Measurements from ENCODE around the gene SHANK2. TPM values are rescaled to one million over a fixed set of nuclear protein-coding genes. Genes with fewer than 3 reads are reported as not detected.

SHANK2 gene
- 0.71 and 0.81 TPM in 2 replicates for total RNA-seq (2021)
- percentile 12 among the genes with signal in this experiment for Bru-seq, nascent RNA
- BruChase-seq, experiment 1, labeled RNA remaining after a 2-hour chase, result percentile 11 among the genes with signal in this experiment
- BruChase-seq, experiment 2, labeled RNA remaining after a 6-hour chase, result percentile 15 among the genes with signal in this experiment
- long read RNA-seq, result 0 reads

DNA sequence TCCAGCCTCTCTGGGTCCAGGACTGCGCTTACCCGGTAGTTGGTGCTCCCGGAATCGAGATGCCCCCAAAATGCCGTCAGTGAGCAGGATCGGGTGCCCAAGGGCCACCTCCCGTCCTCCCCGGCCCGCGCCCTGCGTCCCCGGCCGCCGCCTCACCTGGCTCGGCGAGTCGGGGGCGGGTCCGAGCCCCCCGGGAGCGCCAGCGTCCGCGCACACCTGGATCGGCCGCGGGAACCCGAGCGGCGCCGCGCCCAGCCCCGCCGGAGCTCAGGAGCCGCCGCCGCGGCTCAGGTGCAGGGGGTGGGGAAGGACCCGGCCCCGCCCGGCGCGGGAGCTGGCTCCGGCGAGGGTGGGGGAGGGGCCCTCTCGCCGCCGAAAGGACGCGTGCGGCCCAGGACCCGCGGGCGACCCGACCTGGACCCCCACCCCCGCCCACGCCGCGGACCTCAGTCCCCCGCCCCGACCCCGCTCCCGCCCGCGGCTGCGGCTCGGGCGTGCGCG is at the start of gene SHANK2:
Gene SHANK2, minus strand, starts transcription at position 309 of the 501 bp plus-strand sequence. CDS start 105,251 bp downstream, outside the sequence.
- Histone ChIP-seq H3K27ac (ENCODE audit: low read depth, low read length, poor library complexity, severe bottlenecking) (no peak within 1 kb of the TSS), H3K9me3 (ENCODE audit: low read depth, low read length, poor library complexity, severe bottlenecking) (no peaks in the 10 kb centered on the region), H3K27me3 (replicated peaks; ENCODE audit: insufficient read depth, low read depth, low read length, poor library complexity) (peaks cover 67% of the 10 kb centered on the region), H3K36me3 (ENCODE audit: insufficient read depth, low read length, poor library complexity, severe bottlenecking) (no peaks in the 10 kb centered on the region), H3K4me3 (ENCODE audit: low read depth, low read length, poor library complexity, severe bottlenecking) (peak within 1 kb of the TSS; percentile 36), H3K4me1 (ENCODE audit: insufficient read depth, low read length, poor library complexity, severe bottlenecking) (peaks cover 3% of the 10 kb centered on the region)
- no TSS peak for BruUV-seq (replicated peaks)
- ChIA-PET POLR2A (ENCODE audit: low non-redundant PET) (no interaction called here), CTCF (interaction anchor here (0.6 kb wide), 1 partner anchor 546 kb away, joined by 4 read pairs; no protein-coding TSS in a partner anchor)
- DNase-seq (ENCODE audit: low spot score), result no peak
- intact Hi-C loops (cut with micrococcal nuclease; ENCODE audit: unreplicated experiment), result no loop called here
- TF ChIP-seq EZH2 (IDR thresholded peaks at IDR 0.05; ENCODE audit: borderline replicate concordance, low read depth, low read length, poor library complexity, severe bottlenecking), result peak; percentile 75
- TF ChIP-seq, protein P1, sequence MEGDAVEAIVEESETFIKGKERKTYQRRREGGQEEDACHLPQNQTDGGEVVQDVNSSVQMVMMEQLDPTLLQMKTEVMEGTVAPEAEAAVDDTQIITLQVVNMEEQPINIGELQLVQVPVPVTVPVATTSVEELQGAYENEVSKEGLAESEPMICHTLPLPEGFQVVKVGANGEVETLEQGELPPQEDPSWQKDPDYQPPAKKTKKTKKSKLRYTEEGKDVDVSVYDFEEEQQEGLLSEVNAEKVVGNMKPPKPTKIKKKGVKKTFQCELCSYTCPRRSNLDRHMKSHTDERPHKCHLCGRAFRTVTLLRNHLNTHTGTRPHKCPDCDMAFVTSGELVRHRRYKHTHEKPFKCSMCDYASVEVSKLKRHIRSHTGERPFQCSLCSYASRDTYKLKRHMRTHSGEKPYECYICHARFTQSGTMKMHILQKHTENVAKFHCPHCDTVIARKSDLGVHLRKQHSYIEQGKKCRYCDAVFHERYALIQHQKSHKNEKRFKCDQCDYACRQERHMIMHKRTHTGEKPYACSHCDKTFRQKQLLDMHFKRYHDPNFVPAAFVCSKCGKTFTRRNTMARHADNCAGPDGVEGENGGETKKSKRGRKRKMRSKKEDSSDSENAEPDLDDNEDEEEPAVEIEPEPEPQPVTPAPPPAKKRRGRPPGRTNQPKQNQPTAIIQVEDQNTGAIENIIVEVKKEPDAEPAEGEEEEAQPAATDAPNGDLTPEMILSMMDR (conservative IDR thresholded peaks at IDR 0.05; ENCODE audit: low read depth, low read length), result no peak

DNA sequence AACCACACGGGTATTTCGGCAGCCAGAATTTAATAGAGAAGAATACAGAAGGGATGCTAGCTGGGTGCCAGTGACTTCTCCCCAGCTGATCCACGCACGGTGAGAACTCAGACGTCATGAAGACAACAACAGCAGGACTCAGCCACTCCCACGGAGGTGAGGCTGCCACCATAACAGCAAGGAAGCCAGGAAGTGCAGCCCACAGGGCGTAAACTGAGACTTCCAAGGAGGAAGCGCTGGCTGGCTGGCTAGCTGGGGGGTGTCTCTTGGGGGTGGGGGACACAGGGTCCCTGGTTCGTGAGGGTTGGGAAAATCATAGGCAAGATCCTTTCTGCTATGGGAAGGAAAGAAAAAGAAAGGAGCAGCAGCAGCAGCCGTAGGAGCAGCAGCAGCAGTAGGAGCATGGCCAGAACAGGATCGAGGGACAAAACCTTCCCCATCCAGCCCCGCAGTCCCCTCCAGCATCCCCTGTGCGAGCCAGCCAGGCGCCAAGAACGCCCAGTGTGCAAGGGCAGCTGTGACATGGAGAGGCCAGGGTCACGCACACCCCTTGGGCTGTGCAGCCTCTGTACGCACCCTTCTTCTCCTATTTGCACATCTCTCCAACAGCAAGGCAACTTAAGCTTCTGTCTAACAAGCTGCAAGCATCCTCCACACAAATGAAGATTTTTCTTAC is 49.6 kb upstream of the SHANK2 start:
- no peak overlapping the region for H3K4me3 ChIP-seq (ENCODE audit: low read depth, low read length, poor library complexity, severe bottlenecking)
- peaks cover 3% of the 10 kb centered on the region for H3K27me3 ChIP-seq (replicated peaks; ENCODE audit: insufficient read depth, low read depth, low read length, poor library complexity)
- no peaks in the 10 kb centered on the region for H3K9me3 ChIP-seq (ENCODE audit: low read depth, low read length, poor library complexity, severe bottlenecking)
- no peak for DNase-seq (ENCODE audit: low spot score)
- POLR2A ChIA-PET (ENCODE audit: low non-redundant PET), result no interaction called here
- CTCF ChIA-PET, result no interaction called here
- BruUV-seq (replicated peaks), result no TSS peak
- no peaks in the 10 kb centered on the region for H3K36me3 ChIP-seq (ENCODE audit: insufficient read depth, low read length, poor library complexity, severe bottlenecking)
- intact Hi-C loops (cut with micrococcal nuclease; ENCODE audit: unreplicated experiment), result no loop called here
- H3K27ac ChIP-seq (ENCODE audit: low read depth, low read length, poor library complexity, severe bottlenecking), result no peak overlapping the region
- no peak for TF ChIP-seq EZH2 (IDR thresholded peaks at IDR 0.05; ENCODE audit: borderline replicate concordance, low read depth, low read length, poor library complexity, severe bottlenecking)
- TF ChIP-seq, protein P1 (conservative IDR thresholded peaks at IDR 0.05; ENCODE audit: low read depth, low read length), result no peak
- no peaks in the 10 kb centered on the region for H3K4me1 ChIP-seq (ENCODE audit: insufficient read depth, low read length, poor library complexity, severe bottlenecking)

DNA sequence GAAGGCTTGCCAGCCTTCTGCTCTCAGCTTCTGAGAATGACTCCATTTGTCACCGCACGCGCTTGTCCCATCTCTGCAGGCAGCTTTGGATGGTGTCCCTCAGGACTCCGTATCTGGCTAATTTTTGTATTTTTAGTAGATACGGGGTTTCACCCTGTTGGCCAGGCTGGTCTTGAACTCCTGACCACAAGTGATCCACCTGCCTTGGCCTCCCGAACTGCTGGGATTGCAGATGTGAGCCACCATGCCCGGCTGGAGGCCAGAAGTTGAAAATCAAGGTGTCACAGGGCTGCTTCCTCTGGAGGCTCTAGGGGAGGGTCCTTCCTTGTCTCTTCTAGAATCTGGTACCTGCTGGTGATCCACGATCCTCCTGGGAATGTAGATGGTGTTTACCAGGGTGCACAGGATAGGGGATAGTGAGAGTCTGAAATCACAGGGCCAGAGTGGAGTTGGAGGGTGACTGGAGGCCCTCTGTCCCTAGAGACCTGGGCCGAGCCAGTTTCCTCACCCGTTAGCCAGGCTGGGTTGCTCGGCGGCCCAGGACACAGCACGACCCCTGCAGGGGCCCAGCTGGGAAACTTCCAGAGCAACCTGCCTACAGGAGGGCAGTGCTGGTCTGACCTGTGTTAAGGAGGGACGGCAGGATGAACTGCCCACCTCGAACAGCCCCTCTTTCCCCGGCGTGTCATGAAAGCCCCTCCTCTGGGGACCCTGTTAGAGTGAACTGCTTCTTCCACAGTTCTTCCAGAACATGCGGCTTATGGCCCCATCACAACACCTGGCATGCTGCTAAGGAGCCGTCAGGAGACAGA is 48.9 kb upstream of the SHANK2 start:
- BruUV-seq (replicated peaks), result no TSS peak
- intact Hi-C loops (cut with micrococcal nuclease; ENCODE audit: unreplicated experiment), result no loop called here
- ChIA-PET CTCF (no interaction called here), POLR2A (ENCODE audit: low non-redundant PET) (no interaction called here)
- Histone ChIP-seq H3K9me3 (ENCODE audit: low read depth, low read length, poor library complexity, severe bottlenecking) (no peaks in the 10 kb centered on the region), H3K27ac (ENCODE audit: low read depth, low read length, poor library complexity, severe bottlenecking) (no peak overlapping the region), H3K36me3 (ENCODE audit: insufficient read depth, low read length, poor library complexity, severe bottlenecking) (no peaks in the 10 kb centered on the region), H3K4me1 (ENCODE audit: insufficient read depth, low read length, poor library complexity, severe bottlenecking) (no peaks in the 10 kb centered on the region), H3K27me3 (replicated peaks; ENCODE audit: insufficient read depth, low read depth, low read length, poor library complexity) (peaks cover 3% of the 10 kb centered on the region), H3K4me3 (ENCODE audit: low read depth, low read length, poor library complexity, severe bottlenecking) (no peak overlapping the region)
- TF ChIP-seq EZH2 (IDR thresholded peaks at IDR 0.05; ENCODE audit: borderline replicate concordance, low read depth, low read length, poor library complexity, severe bottlenecking), result no peak
- TF ChIP-seq, protein P1 (conservative IDR thresholded peaks at IDR 0.05; ENCODE audit: low read depth, low read length), result no peak
- no peak for DNase-seq (ENCODE audit: low spot score)
